Measurements from ENCODE around the gene SMAD1. TPM values are rescaled to one million over a fixed set of nuclear protein-coding genes. Genes with fewer than 3 reads are reported as not detected.

SMAD1 gene
- total RNA-seq, 1 experiment from 2014 or later = 15.4 TPM

DNA sequence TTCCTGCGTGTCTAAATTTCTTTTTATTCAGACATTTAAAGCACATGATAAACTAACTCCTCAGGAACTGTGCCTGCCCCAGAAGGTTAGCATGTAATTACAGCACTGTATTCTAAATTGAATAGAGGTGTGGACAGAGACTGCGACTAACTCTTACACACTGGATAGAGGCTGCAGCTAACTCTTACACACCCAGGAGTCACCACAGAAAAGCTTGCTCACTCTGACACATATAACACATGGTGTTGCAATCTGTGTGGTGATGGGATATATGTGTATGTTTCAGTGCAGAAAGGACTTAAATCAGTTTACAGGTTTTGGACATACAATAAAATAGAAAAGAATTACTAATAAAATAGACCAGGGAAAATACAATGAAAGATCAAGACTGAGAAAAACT is 41.5 kb downstream of the SMAD1 start:
- ATAC-seq = no peak
- no peak for DNase-seq (ENCODE audit: low spot score)
- CTCF ChIA-PET = interaction anchor here (1.1 kb wide), 1 partner anchor 307 kb away, joined by 3 read pairs; no protein-coding TSS in a partner anchor
- TF ChIP-seq RELA (CRISPR knock-in tag; IDR thresholded peaks at IDR 0.05; ENCODE audit: borderline replicate concordance) = no peak
- no peak for TF ChIP-seq FOXP1 (CRISPR knock-in tag; IDR thresholded peaks at IDR 0.05; ENCODE audit: borderline replicate concordance)
- TF ChIP-seq, protein P1, sequence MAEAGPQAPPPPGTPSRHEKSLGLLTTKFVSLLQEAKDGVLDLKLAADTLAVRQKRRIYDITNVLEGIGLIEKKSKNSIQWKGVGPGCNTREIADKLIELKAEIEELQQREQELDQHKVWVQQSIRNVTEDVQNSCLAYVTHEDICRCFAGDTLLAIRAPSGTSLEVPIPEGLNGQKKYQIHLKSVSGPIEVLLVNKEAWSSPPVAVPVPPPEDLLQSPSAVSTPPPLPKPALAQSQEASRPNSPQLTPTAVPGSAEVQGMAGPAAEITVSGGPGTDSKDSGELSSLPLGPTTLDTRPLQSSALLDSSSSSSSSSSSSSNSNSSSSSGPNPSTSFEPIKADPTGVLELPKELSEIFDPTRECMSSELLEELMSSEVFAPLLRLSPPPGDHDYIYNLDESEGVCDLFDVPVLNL (CRISPR knock-in tag; IDR thresholded peaks at IDR 0.05; ENCODE audit: borderline replicate concordance, low read depth) = no peak
- TF ChIP-seq MYBL2 (CRISPR knock-in tag; IDR thresholded peaks at IDR 0.05) = no peak
- TF ChIP-seq SMAD3 (CRISPR knock-in tag; IDR thresholded peaks at IDR 0.05; ENCODE audit: borderline replicate concordance) = no peak
- TF ChIP-seq ZBTB21 (CRISPR knock-in tag; IDR thresholded peaks at IDR 0.05; ENCODE audit: borderline replicate concordance) = no peak
- H3K27ac Mint-ChIP-seq = no peak overlapping the region
- H3K36me3 Mint-ChIP-seq = no peaks in the 10 kb centered on the region
- no peaks in the 10 kb centered on the region for H3K9me3 Mint-ChIP-seq
- POLR2A ChIA-PET = no interaction called here
- H3K27me3 Mint-ChIP-seq (ENCODE audit: low read depth) = no peaks in the 10 kb centered on the region
- H3K4me3 Mint-ChIP-seq = no peak overlapping the region
- H3K4me1 Mint-ChIP-seq = peaks cover 23% of the 10 kb centered on the region

DNA sequence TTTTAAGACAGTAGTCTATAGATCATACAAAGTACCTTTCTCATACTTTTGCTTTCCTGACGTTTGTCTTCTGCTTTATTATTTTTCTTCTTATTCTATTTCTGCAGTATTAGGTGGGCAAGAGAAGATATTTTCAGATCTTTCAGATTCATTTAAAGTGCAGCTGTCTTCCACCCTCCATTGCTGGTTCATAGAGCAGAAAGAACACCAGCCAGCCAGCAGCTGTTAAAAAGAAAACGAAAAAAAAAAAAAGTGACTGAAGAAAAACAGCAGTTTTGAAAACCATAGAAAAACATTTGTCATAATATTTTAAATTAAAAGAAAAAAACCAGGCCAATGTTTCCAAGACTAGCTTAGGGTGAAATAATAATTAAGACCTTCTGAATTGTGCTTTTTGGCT is 42.9 kb downstream of the SMAD1 start:
- ChIA-PET POLR2A (no interaction called here), CTCF (no interaction called here)
- DNase-seq (ENCODE audit: low spot score) (no peak), ATAC-seq (no peak)
- H3K27me3 Mint-ChIP-seq (ENCODE audit: low read depth) = no peaks in the 10 kb centered on the region
- H3K9me3 Mint-ChIP-seq = no peaks in the 10 kb centered on the region
- H3K27ac Mint-ChIP-seq = no peak overlapping the region; the same call in 1 of the 2 replicates
- no peak overlapping the region for H3K4me3 Mint-ChIP-seq
- peaks cover 26% of the 10 kb centered on the region for H3K4me1 Mint-ChIP-seq
- H3K36me3 Mint-ChIP-seq = no peaks in the 10 kb centered on the region
- TF ChIP-seq NR1H2 (CRISPR knock-in tag; IDR thresholded peaks at IDR 0.05) (no peak), FOXJ3 (CRISPR knock-in tag; IDR thresholded peaks at IDR 0.05; ENCODE audit: borderline replicate concordance) (no peak), NFE2L1 (CRISPR knock-in tag; IDR thresholded peaks at IDR 0.05) (no peak), FOXK1 (CRISPR knock-in tag; IDR thresholded peaks at IDR 0.05) (no peak), GRHL2 (CRISPR knock-in tag; IDR thresholded peaks at IDR 0.05; ENCODE audit: insufficient replicate concordance, severe bottlenecking) (no peak), TEAD1 (CRISPR knock-in tag; IDR thresholded peaks at IDR 0.05) (no peak), SMAD4 (CRISPR knock-in tag; IDR thresholded peaks at IDR 0.05) (no peak), ZNF317 (CRISPR knock-in tag; IDR thresholded peaks at IDR 0.05; ENCODE audit: borderline replicate concordance, low read depth) (no peak), NFYB (CRISPR knock-in tag; conservative IDR thresholded peaks at IDR 0.05; ENCODE audit: low read depth) (no peak), JUN (CRISPR knock-in tag; IDR thresholded peaks at IDR 0.05) (no peak), NFATC4 (CRISPR knock-in tag; IDR thresholded peaks at IDR 0.05) (no peak)
- TF ChIP-seq, protein P2, sequence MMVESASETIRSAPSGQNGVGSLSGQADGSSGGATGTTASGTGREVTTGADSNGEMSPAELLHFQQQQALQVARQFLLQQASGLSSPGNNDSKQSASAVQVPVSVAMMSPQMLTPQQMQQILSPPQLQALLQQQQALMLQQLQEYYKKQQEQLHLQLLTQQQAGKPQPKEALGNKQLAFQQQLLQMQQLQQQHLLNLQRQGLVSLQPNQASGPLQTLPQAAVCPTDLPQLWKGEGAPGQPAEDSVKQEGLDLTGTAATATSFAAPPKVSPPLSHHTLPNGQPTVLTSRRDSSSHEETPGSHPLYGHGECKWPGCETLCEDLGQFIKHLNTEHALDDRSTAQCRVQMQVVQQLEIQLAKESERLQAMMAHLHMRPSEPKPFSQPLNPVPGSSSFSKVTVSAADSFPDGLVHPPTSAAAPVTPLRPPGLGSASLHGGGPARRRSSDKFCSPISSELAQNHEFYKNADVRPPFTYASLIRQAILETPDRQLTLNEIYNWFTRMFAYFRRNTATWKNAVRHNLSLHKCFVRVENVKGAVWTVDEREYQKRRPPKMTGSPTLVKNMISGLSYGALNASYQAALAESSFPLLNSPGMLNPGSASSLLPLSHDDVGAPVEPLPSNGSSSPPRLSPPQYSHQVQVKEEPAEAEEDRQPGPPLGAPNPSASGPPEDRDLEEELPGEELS (CRISPR knock-in tag; IDR thresholded peaks at IDR 0.05) = no peak
- TF ChIP-seq, protein P3, sequence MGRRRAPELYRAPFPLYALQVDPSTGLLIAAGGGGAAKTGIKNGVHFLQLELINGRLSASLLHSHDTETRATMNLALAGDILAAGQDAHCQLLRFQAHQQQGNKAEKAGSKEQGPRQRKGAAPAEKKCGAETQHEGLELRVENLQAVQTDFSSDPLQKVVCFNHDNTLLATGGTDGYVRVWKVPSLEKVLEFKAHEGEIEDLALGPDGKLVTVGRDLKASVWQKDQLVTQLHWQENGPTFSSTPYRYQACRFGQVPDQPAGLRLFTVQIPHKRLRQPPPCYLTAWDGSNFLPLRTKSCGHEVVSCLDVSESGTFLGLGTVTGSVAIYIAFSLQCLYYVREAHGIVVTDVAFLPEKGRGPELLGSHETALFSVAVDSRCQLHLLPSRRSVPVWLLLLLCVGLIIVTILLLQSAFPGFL (CRISPR knock-in tag; IDR thresholded peaks at IDR 0.05; ENCODE audit: borderline replicate concordance) = no peak
- TF ChIP-seq, protein P4, sequence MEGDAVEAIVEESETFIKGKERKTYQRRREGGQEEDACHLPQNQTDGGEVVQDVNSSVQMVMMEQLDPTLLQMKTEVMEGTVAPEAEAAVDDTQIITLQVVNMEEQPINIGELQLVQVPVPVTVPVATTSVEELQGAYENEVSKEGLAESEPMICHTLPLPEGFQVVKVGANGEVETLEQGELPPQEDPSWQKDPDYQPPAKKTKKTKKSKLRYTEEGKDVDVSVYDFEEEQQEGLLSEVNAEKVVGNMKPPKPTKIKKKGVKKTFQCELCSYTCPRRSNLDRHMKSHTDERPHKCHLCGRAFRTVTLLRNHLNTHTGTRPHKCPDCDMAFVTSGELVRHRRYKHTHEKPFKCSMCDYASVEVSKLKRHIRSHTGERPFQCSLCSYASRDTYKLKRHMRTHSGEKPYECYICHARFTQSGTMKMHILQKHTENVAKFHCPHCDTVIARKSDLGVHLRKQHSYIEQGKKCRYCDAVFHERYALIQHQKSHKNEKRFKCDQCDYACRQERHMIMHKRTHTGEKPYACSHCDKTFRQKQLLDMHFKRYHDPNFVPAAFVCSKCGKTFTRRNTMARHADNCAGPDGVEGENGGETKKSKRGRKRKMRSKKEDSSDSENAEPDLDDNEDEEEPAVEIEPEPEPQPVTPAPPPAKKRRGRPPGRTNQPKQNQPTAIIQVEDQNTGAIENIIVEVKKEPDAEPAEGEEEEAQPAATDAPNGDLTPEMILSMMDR (IDR thresholded peaks at IDR 0.05) = no peak
- TF ChIP-seq, protein P5, sequence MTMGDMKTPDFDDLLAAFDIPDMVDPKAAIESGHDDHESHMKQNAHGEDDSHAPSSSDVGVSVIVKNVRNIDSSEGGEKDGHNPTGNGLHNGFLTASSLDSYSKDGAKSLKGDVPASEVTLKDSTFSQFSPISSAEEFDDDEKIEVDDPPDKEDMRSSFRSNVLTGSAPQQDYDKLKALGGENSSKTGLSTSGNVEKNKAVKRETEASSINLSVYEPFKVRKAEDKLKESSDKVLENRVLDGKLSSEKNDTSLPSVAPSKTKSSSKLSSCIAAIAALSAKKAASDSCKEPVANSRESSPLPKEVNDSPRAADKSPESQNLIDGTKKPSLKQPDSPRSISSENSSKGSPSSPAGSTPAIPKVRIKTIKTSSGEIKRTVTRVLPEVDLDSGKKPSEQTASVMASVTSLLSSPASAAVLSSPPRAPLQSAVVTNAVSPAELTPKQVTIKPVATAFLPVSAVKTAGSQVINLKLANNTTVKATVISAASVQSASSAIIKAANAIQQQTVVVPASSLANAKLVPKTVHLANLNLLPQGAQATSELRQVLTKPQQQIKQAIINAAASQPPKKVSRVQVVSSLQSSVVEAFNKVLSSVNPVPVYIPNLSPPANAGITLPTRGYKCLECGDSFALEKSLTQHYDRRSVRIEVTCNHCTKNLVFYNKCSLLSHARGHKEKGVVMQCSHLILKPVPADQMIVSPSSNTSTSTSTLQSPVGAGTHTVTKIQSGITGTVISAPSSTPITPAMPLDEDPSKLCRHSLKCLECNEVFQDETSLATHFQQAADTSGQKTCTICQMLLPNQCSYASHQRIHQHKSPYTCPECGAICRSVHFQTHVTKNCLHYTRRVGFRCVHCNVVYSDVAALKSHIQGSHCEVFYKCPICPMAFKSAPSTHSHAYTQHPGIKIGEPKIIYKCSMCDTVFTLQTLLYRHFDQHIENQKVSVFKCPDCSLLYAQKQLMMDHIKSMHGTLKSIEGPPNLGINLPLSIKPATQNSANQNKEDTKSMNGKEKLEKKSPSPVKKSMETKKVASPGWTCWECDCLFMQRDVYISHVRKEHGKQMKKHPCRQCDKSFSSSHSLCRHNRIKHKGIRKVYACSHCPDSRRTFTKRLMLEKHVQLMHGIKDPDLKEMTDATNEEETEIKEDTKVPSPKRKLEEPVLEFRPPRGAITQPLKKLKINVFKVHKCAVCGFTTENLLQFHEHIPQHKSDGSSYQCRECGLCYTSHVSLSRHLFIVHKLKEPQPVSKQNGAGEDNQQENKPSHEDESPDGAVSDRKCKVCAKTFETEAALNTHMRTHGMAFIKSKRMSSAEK (CRISPR knock-in tag; IDR thresholded peaks at IDR 0.05; ENCODE audit: borderline replicate concordance) = no peak
- TF ChIP-seq, protein P6, sequence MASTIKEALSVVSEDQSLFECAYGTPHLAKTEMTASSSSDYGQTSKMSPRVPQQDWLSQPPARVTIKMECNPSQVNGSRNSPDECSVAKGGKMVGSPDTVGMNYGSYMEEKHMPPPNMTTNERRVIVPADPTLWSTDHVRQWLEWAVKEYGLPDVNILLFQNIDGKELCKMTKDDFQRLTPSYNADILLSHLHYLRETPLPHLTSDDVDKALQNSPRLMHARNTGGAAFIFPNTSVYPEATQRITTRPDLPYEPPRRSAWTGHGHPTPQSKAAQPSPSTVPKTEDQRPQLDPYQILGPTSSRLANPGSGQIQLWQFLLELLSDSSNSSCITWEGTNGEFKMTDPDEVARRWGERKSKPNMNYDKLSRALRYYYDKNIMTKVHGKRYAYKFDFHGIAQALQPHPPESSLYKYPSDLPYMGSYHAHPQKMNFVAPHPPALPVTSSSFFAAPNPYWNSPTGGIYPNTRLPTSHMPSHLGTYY (CRISPR knock-in tag; IDR thresholded peaks at IDR 0.05) = no peak
- TF ChIP-seq, protein P7, sequence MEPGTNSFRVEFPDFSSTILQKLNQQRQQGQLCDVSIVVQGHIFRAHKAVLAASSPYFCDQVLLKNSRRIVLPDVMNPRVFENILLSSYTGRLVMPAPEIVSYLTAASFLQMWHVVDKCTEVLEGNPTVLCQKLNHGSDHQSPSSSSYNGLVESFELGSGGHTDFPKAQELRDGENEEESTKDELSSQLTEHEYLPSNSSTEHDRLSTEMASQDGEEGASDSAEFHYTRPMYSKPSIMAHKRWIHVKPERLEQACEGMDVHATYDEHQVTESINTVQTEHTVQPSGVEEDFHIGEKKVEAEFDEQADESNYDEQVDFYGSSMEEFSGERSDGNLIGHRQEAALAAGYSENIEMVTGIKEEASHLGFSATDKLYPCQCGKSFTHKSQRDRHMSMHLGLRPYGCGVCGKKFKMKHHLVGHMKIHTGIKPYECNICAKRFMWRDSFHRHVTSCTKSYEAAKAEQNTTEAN (CRISPR knock-in tag; IDR thresholded peaks at IDR 0.05) = no peak
